Neural cell (in vitro differentiated cells): ENCODE data around the gene MYO6.

Experiments
- CTCF ChIP-seq: fragments of 450-650 bp; IDR thresholded peaks from 2 replicates; pipeline ENCODE4 v1.5.1; 2014; ENCODE audit warnings: antibody characterized with exemption, mild to moderate bottlenecking, moderate library complexity; ENCODE audit not compliant: poor library complexity, severe bottlenecking
- EZH2 ChIP-seq: fragments of 200-600, 300-800 bp; shearing (Covaris generic), sonication (generic); IDR thresholded peaks from 2 replicates; pipeline ENCODE4 v1.6.1; 2014; ENCODE audit warnings: antibody characterized with exemption, low read length, borderline replicate concordance, mild to moderate bottlenecking; ENCODE audit not compliant: insufficient read depth, poor library complexity, severe bottlenecking
- REST ChIP-seq: IDR thresholded peaks from 2 replicates; pipeline ENCODE4 v1.6.1; 2012; ENCODE audit warnings: borderline replicate concordance
- SMC3 ChIP-seq: fragments of 450-650 bp; conservative IDR thresholded peaks from 2 replicates; pipeline ENCODE4 v1.6.1; 2014; ENCODE audit warnings: antibody characterized with exemption, mild to moderate bottlenecking, moderate library complexity; ENCODE audit not compliant: poor library complexity
- TAF1 ChIP-seq: IDR thresholded peaks from 2 replicates; pipeline ENCODE4 v1.6.1; 2012; ENCODE audit warnings: low read depth

GRCh38 chr6:75968143-75968542, 219.1 kb downstream of the MYO6 start:
- TF ChIP-seq EZH2 (no peak), CTCF (no peak), REST (no peak), TAF1 (no peak), SMC3 (no peak)
